GM23338 (cell line): ENCODE results near the gene CENPT. TPM values are rescaled to one million over a fixed set of nuclear protein-coding genes. Genes with fewer than 3 reads are reported as not detected.
A peak's percentile ranks its signal among the peaks of the same experiment; 100 is the strongest.

Source experiments
- ATAC-seq: fragments of 200-7000 bp; cut with Tn5 transposase; 3 replicates; pipeline ENCODE4 v1.9.1; 2020
- DNase-seq: peaks from one replicate; pipeline ENCODE4 v3.0.0-alpha.2; 2015; ENCODE audit warnings: low spot score
- H2AFZ ChIP-seq: fragments of 200-600 bp; sonication (generic); 2 replicates; pipeline ENCODE4 v1.8.0; 2016; ENCODE audit warnings: antibody characterized with exemption, mild to moderate bottlenecking, moderate library complexity
- H3F3A ChIP-seq: fragments of 200-600 bp; sonication (generic); replicated peaks from 2 replicates; pipeline ENCODE4 v1.8.0; 2017; ENCODE audit warnings: antibody characterized with exemption, mixed run types, low read depth
- H3K27ac ChIP-seq: fragments of 200-600 bp; sonication (generic); 2 replicates; pipeline ENCODE4 v1.6.1; 2016; ENCODE audit warnings: low read depth
- H3K27me3 ChIP-seq: fragments of 200-600 bp; sonication (generic); 2 replicates; pipeline ENCODE4 v1.8.0; 2016; ENCODE audit warnings: mild to moderate bottlenecking, mixed run types, moderate library complexity; ENCODE audit not compliant: insufficient read depth
- H3K36me3 ChIP-seq: fragments of 200-600 bp; sonication (generic); 2 replicates; pipeline ENCODE4 v1.8.0; 2016; ENCODE audit warnings: mild to moderate bottlenecking; ENCODE audit not compliant: insufficient read depth
- H3K4me1 ChIP-seq: fragments of 200-600 bp; sonication (generic); 2 replicates; pipeline ENCODE4 v1.8.0; 2016; ENCODE audit warnings: mild to moderate bottlenecking, moderate library complexity; ENCODE audit not compliant: insufficient read depth
- H3K4me2 ChIP-seq: fragments of 200-600 bp; sonication (generic); 2 replicates; pipeline ENCODE4 v1.7.1; 2017; ENCODE audit warnings: mixed run types
- H3K4me3 ChIP-seq: fragments of 200-600 bp; sonication (generic); 2 replicates; pipeline ENCODE4 v1.6.1; 2016; ENCODE audit warnings: mixed run types
- H3K79me2 ChIP-seq: fragments of 200-600 bp; sonication (generic); replicated peaks from 2 replicates; pipeline ENCODE4 v1.8.0; 2017; ENCODE audit warnings: mild to moderate bottlenecking; ENCODE audit not compliant: insufficient read depth
- H3K9me2 ChIP-seq: fragments of 200-600 bp; sonication (generic); 2 replicates; pipeline ENCODE4 v1.8.0; 2017; ENCODE audit not compliant: insufficient read depth
- H4K20me1 ChIP-seq: fragments of 200-600 bp; sonication (generic); replicated peaks from 2 replicates; pipeline ENCODE4 v1.8.0; 2017; ENCODE audit warnings: mild to moderate bottlenecking; ENCODE audit not compliant: insufficient read depth
- H3K27ac Mint-ChIP-seq: 2 replicates; pipeline ENCODE4 v1.8.0; 2020; ENCODE audit warnings: inconsistent platforms, mild to moderate bottlenecking, moderate library complexity, mixed read lengths
- H3K27me3 Mint-ChIP-seq: 3 replicates; pipeline ENCODE4 v1.8.0; 2022; ENCODE audit warnings: low read depth, mild to moderate bottlenecking, moderate library complexity, mixed read lengths, inconsistent platforms; ENCODE audit not compliant: insufficient read depth, poor library complexity
- H3K36me3 Mint-ChIP-seq: 3 replicates; pipeline ENCODE4 v1.8.0; 2021; ENCODE audit warnings: low read depth, mild to moderate bottlenecking, inconsistent platforms, moderate library complexity, mixed read lengths
- H3K4me1 Mint-ChIP-seq: 3 replicates; pipeline ENCODE4 v1.8.0; 2020; ENCODE audit warnings: mild to moderate bottlenecking, inconsistent platforms, mixed read lengths
- H3K4me3 Mint-ChIP-seq: 3 replicates; pipeline ENCODE4 v1.8.0; 2021; ENCODE audit warnings: moderate library complexity, mild to moderate bottlenecking, inconsistent platforms, mixed read lengths
- H3K9me3 Mint-ChIP-seq: 3 replicates; pipeline ENCODE4 v1.8.0; 2020; ENCODE audit warnings: moderate library complexity, mild to moderate bottlenecking, inconsistent platforms, mixed read lengths
- CREB1 ChIP-seq: fragments of 250-450 bp; sonication (Bioruptor Pico); IDR thresholded peaks from 2 replicates; pipeline ENCODE4 v1.5.0; 2020; ENCODE audit warnings: low read depth, mild to moderate bottlenecking, moderate library complexity
- JUNB ChIP-seq: IDR thresholded peaks from one replicate; pipeline ENCODE4 v1.6.1; 2016; ENCODE audit warnings: antibody characterized with exemption; ENCODE audit not compliant: unreplicated experiment
- NANOG ChIP-seq: IDR thresholded peaks from 2 replicates; pipeline ENCODE4 v1.6.1; 2016; ENCODE audit warnings: antibody characterized with exemption, borderline replicate concordance
- REST ChIP-seq: IDR thresholded peaks from one replicate; pipeline ENCODE4 v1.6.1; 2018; ENCODE audit warnings: antibody characterized with exemption; ENCODE audit not compliant: unreplicated experiment
- ZNF331 ChIP-seq: fragments of 250-450 bp; sonication (Bioruptor Pico); IDR thresholded peaks from 2 replicates; pipeline ENCODE4 v1.5.0; 2020; ENCODE audit warnings: low read depth, mild to moderate bottlenecking, moderate library complexity
- ZNF462 ChIP-seq: fragments of 250-450 bp; sonication (Bioruptor Pico); IDR thresholded peaks from 2 replicates; pipeline ENCODE4 v1.5.0; 2020; ENCODE audit warnings: mild to moderate bottlenecking, moderate library complexity
- polyA plus RNA-seq: library from polyadenylated mRNA; unstranded; fragments of >200 nt; fragmentation: Nextera tagmentation; extraction: Ambion mirVana; gene quantifications from 2 replicates; pipeline ENCODE4 v1.2.1, GENCODE V29; 2016
- total RNA-seq: library from RNA; depleted of rRNA; stranded (reverse); fragments of >200 nt; shearing (Covaris generic); gene quantifications from 2 replicates; pipeline ENCODE4 v1.2.3, GENCODE V29; 2014

The CENPT gene
- total and polyA plus RNA-seq, 2 experiments from 2014 or later, result 55.4 to 63.8 TPM

GRCh38 chr16:67897231-67897630, 49.7 kb upstream of the CENPT start (continued):
- no peak for TF ChIP-seq REST
- no peak for TF ChIP-seq NANOG

GRCh38 chr16:67893743-67894399, 46.4 kb upstream of the CENPT start:
- H4K20me1 ChIP-seq, result peaks cover 8% of the 10 kb centered on the region
- TF ChIP-seq ZNF331 (CRISPR knock-in tag), result no peak
- no peak for TF ChIP-seq CREB1 (CRISPR knock-in tag)
- TF ChIP-seq ZNF462, result no peak
- TF ChIP-seq JUNB, result no peak
- H3F3A ChIP-seq, result peaks cover 8% of the 10 kb centered on the region; the same call in 1 of the 2 replicates
- ATAC-seq (no peak; the same call in 2 of the 3 replicates), DNase-seq (peak; percentile 61)
- peak overlapping the region; percentile 82 for H3K4me3 ChIP-seq
- H3K9me2 ChIP-seq, result no peaks in the 10 kb centered on the region
- no peaks in the 10 kb centered on the region for H3K36me3 ChIP-seq
- peaks cover 4% of the 10 kb centered on the region for H3K27me3 Mint-ChIP-seq
- H3K4me2 ChIP-seq, result peak overlapping the region; percentile 81
- no peaks in the 10 kb centered on the region; the same call in 2 of the 3 replicates for H3K36me3 Mint-ChIP-seq
- H3K4me3 Mint-ChIP-seq, result peak overlapping the region; percentile 97
- H2AFZ ChIP-seq, result 0 out of 2 replicates have a peak overlapping the region, but pooled peaks have one; percentile 26
- peak overlapping the region; percentile 84 for H3K27ac ChIP-seq
- H3K9me3 Mint-ChIP-seq, result no peaks in the 10 kb centered on the region
- no peaks in the 10 kb centered on the region for H3K27me3 ChIP-seq
- peak overlapping the region; percentile 98 for H3K27ac Mint-ChIP-seq
- H3K4me1 Mint-ChIP-seq, result peaks cover 9% of the 10 kb centered on the region
- peaks cover 14% of the 10 kb centered on the region for H3K4me1 ChIP-seq
- H3K79me2 ChIP-seq, result peaks cover 56% of the 10 kb centered on the region
